Frontal cortex (tissue), 4 donors: Measurements from ENCODE around the gene BRD9. TPM values are rescaled to one million over a fixed set of nuclear protein-coding genes. Genes with fewer than 3 reads are reported as not detected.
"Not testable (repeated sequence)": the region's sequence is repeated elsewhere in the genome, so short reads cannot be mapped to it uniquely, and the experiment has no call there.

Source experiments
- DNase-seq, 2 donors: peaks; one replicate each; pipeline ENCODE4 v3.0.0; 2012; ENCODE audit warnings: low spot score in 2 of 2
- FAIRE-seq: peaks from 2 replicates; lab custom pipeline; 2012; peaks lifted over from hg19 to GRCh38; lab: Jason Lieb, UNC
- total RNA-seq: library from RNA; depleted of rRNA; stranded (reverse); fragments of >200 nt; gene quantifications from one replicate; pipeline ENCODE4 v1.2.3, GENCODE V29; 2014
- donor health status: control.
- donor health status: control.
- donor health status: control.

Gene BRD9
- total RNA-seq, 1 donor from 2014 or later: 43.2 TPM

DNA sequence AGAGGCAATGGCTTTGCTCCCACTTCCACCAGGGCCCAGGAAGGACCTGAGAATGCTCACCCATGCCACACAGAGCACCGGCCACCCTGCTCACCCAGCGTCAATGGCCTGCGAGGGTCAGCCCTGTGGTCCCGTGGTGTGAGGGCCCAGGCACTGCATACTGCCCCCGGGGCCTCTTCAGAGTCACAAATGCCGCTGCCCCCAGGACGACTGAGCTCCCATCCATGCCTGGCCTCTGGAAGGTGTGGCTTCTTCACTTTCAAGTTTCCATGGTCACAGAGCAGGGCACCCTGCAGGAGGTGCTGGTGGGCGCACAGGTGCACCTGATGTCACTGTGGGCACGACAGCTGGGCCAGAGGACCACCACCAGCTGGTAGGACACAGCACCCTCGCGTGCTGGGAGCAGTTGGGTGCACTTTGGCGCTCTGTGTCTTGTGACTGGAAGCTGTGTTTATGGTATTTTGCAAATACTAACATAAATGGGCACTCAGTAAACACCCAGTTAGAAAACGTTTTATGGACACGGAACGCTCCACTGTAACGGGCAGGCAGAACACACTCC lies 29.3 kb downstream of the BRD9 start:
- DNase-seq (no peak), FAIRE-seq (no peak)

GRCh38 chr5:862367-863243 lies 30.0 kb downstream of the BRD9 start:
- FAIRE-seq (no peak), DNase-seq (no peak)

DNA sequence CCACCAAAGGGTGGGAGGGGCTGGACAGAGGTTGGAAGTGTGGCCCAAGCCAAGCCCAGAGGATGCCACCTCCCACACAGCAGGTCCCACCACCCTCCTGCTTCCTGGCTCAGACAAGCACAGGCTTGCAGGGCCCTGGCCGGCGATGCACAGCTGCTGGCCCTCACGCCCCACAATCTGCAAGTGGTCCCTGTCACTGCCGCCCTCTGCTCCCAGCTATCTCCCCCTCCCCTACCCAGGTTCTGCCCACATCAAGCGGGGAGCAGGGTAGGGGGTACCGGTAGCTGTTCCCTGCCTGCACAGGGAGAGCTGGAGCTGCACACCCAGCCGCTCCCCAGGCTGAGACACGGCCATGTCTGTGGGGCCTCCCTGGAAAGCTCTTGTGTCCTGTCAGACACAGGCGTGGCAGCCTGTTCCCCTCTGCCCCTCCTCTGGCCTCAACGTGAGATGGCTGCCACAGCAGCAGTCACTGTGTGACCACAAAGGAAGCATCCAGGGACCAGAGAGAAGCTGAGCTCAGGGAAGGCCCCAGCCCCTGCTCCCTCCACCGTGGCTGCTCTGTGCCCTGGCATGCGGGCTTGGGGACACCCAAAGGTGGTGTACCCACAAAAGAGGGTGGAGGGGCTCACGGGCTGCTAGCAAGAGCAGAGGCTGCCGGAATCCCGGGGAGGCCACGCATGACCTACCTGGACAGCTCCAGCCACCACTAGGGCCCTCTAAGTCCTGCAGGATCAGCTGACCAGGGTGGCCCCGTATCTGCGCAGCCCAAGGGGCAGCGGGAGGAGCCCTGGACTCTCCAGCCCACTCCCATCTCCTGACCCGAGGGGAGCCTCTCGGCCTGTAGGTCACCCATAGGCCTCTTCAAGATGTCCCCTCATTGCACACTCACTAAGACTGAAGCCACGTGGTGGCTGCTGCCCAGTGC lies 30.9 kb downstream of the BRD9 start:
- DNase-seq: no peak

GRCh38 chr5:860506-861150 lies 32.0 kb downstream of the BRD9 start:
- no peak for FAIRE-seq
- DNase-seq: no peak

More for the DNA sequence above, 30.9 kb downstream of the BRD9 start:
- no peak for FAIRE-seq

DNA sequence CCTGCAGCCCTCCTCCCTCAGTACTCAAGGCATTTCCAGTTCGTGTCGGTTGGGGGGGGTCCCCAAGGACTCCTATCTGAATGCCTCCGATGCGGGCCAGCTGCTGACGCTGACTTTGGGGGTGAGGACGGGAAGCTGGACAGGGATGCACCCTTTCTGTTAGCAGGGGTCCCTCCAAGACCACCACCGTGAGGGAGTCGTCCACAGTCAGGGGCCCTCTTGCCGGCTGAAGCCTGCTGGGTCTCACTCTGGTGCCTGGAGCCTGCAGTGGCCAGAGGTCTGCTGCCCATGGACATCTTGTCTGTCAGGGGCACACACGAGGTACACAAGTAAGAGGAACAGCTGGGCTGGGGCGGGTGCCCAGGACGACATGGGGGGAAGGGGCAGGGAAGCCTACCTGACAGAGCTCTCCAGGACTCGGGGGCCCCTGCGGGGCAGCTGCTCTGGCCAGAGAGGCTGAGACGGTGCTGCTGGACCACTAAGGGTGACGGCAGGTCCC lies 32.8 kb downstream of the BRD9 start:
- FAIRE-seq: no peak
- no peak for DNase-seq

DNA sequence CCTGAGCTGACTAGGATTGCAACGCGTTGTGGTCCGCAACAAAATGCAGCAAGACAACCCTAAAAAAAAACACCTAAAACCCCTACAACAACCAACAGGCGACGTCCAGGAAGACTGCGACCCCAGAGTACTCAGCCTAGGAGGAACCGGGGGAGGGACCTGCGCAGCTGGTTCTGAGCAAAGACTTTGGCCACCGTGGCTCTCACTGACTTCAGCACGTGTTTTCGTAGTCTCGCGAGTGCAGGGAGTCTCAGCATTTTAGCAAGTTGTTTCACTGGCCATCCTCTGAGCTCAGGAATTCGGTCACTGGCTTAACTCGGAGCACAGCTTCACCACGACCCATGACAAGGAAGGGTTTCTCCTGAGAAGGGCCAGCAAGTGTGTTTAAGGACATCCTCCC lies 33.2 kb downstream of the BRD9 start:
- no peak for FAIRE-seq

GRCh38 chr5:858726-859125 lies 33.9 kb downstream of the BRD9 start:
- FAIRE-seq (no peak), DNase-seq (no peak)

More for the DNA sequence above, 33.2 kb downstream of the BRD9 start:
- no peak for DNase-seq

GRCh38 chr5:856531-857425 lies 35.8 kb downstream of the BRD9 start:
- FAIRE-seq: no peak
- DNase-seq: no peak

DNA sequence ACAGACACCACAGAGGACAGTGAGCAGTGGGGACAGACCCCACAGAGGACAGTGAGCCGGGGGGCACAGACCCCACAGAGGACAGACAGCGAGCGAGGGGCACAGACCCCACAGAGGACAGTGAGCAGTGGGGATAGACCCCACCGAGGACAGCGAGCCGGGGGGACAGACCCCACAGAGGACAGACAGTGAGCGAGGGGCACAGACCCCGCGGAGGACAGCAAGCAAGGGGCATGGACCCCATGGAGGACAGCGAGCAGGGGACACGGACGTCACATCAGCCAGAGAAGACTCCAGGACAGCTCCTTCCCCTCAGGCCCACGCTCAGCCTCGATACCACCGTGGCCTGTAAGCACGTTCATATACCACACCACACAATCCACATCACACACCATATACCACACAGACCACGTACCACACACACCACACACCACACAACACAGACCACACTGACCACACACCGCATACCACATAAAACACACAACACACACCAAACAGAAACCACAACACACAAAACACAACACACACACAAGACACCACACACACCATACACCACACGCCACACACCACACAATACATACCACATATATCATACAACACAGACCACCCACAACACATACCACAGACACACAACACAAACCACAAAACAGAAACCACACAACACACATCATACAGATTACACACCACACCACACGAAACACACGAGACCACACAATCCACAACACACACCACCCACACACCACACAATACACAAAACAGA lies 36.6 kb downstream of the BRD9 start:
- FAIRE-seq (no peak), DNase-seq (no peak)

DNA sequence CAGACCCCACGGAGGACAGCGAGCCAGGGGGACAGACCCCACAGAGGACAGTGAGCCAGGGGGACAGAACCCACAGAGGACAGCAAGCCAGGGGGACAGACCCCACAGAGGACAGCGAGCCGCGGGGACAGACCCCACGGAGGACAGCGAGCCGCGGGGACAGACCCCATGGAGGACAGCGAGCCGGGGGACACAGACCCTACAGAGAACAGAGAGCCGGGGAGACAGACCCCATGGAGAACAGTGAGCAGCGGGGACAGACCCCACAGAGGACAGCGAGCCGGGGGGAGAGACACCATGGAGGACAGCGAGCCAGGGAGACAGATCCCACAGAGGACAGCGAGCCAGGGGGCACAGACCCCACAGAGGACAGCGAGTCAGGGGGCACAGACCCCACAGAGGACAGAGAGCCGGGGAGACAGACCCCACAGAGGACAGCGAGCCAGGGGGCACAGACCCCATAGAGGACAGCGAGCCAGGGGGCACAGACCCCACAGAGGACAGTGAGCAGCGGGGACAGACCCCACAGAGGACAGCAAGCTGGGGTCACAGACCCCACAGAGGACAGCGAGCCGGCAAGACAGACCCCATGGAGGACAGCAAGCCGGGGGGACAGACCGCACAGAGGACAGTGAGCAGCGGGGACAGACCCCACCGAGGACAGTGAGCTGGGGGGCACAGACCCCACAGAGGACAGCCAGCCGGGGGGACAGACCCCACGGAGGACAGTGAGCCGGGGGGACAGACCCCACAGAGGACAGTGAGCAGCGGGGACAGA lies 37.4 kb downstream of the BRD9 start:
- no peak for DNase-seq

GRCh38 chr5:854217-854616 lies 38.4 kb downstream of the BRD9 start:
- FAIRE-seq: no peak
- DNase-seq: no peak

More for the DNA sequence above, 37.4 kb downstream of the BRD9 start:
- FAIRE-seq: no peak

GRCh38 chr5:853416-854090 lies 39.0 kb downstream of the BRD9 start:
- FAIRE-seq, DNase-seq: not testable (repeated sequence)

GRCh38 chr5:852431-853401 lies 39.9 kb downstream of the BRD9 start:
- FAIRE-seq (no peak), DNase-seq (no peak)

GRCh38 chr5:852018-852417 lies 40.6 kb downstream of the BRD9 start:
- FAIRE-seq (no peak), DNase-seq (no peak)

- FAIRE-seq (no peak), DNase-seq (no peak)
These were observed 41.0 kb downstream of the BRD9 start for GRCh38 chr5:851553-851952.

DNA sequence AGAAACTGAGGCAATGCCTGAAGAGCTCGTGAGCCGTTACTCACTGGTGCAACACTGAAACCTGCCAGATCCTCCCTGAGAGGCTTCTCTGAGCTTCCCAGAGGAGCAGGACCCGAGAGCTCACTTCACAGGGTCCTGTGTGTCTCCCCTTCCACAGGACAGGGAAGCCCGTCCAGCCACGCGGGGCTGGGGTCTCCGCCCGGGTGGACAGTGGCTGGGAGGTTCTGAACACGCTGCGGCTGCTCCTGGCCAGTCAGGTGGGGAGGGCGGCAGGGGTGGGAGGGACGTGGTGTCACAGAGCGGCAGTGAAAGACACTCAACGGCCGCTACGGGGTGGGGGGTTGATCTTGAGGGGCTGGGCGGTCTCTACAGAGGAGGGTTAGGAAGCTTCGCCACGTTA lies 41.5 kb downstream of the BRD9 start:
- no peak for FAIRE-seq
- no peak for DNase-seq
